Astrocyte (in vitro differentiated cells and primary cell): ENCODE data around the gene QSER1.

Experiments
- EZH2 ChIP-seq: IDR thresholded peaks from 2 replicates; pipeline ENCODE4 v1.6.1; 2012; ENCODE audit warnings: mild to moderate bottlenecking, low read length, inconsistent platforms; ENCODE audit not compliant: insufficient read depth
- TF ChIP-seq, protein P1 (sequence below): IDR thresholded peaks from 2 replicates; pipeline ENCODE4 v1.5.1; 2011; ENCODE audit warnings: low read depth, mild to moderate bottlenecking, inconsistent platforms, low read length, moderate library complexity; ENCODE audit not compliant: insufficient read depth

DNA sequence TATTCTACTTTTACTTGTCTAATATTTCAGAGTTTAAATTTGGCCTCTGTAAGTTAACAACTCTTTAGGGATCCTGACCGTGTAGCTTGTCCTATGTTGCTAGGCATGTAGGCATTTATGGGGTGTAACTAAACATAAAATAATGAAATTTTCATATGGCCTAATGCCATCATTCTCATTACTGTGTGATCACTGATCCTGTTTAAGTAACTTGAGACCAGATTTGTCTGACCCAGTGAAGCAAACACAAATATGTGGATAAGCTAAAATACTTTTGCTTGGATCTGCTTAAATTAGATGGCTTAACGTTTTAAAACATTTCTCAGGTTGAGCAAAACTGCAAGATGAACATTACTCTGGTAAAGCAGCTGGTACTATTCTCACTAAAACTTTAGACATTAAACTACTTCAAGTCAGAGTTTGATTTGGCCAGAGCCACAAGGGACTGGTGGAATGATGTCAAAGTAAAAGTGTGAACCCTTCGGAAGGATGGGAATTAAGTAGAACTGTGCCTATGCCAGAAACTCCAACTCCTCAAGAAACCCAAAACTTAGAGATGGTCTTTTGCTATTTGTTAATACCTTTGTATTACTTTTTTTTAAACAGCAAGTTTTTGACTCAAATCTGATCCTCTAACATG is 12.5 kb downstream of the QSER1 start:
- TF ChIP-seq, protein P1, sequence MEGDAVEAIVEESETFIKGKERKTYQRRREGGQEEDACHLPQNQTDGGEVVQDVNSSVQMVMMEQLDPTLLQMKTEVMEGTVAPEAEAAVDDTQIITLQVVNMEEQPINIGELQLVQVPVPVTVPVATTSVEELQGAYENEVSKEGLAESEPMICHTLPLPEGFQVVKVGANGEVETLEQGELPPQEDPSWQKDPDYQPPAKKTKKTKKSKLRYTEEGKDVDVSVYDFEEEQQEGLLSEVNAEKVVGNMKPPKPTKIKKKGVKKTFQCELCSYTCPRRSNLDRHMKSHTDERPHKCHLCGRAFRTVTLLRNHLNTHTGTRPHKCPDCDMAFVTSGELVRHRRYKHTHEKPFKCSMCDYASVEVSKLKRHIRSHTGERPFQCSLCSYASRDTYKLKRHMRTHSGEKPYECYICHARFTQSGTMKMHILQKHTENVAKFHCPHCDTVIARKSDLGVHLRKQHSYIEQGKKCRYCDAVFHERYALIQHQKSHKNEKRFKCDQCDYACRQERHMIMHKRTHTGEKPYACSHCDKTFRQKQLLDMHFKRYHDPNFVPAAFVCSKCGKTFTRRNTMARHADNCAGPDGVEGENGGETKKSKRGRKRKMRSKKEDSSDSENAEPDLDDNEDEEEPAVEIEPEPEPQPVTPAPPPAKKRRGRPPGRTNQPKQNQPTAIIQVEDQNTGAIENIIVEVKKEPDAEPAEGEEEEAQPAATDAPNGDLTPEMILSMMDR = no peak
- no peak for TF ChIP-seq EZH2
